HG03064 (cell line): ENCODE measurements around the gene MTRR.
A peak's percentile ranks its signal among the peaks of the same experiment; 100 is the strongest.
"Not testable (repeated sequence)": the region's sequence is repeated elsewhere in the genome, so short reads cannot be mapped to it uniquely, and the experiment has no call there.

Source experiments
- ATAC-seq: cut with Tn5 transposase; IDR thresholded peaks from one replicate; pipeline ENCODE4 v1.9.1; 2021; ENCODE audit warnings: low read depth; ENCODE audit not compliant: unreplicated experiment

MTRR gene

GRCh38 chr5:7894439-7894838 lies 25.5 kb downstream of the MTRR start:
- ATAC-seq, result peak; percentile 14

DNA sequence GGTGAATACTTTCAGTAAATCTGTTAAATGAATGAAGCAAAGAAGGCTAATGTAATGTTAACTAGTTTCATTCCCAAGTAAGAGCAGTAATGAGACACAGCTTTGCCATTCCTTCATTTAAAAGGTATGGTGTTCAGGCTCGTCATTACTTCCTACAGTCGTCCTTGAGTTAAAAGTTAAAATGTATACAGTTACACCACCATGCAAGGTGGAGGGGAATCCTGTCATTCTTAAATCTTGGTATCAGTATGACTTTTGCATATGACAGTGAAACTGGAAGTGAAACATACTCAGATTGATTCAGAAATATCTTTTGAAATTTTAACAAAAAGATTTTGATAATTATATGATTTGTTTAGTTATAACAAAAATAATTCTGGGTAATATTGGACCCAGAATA lies 25.9 kb downstream of the MTRR start:
- peak; percentile 97 for ATAC-seq

- no peak for ATAC-seq
Observed at GRCh38 chr5:7897014-7897600, 28.2 kb downstream of the MTRR start.

- no peak for ATAC-seq
Observed at GRCh38 chr5:7902201-7902600, 33.3 kb downstream of the MTRR start.

DNA sequence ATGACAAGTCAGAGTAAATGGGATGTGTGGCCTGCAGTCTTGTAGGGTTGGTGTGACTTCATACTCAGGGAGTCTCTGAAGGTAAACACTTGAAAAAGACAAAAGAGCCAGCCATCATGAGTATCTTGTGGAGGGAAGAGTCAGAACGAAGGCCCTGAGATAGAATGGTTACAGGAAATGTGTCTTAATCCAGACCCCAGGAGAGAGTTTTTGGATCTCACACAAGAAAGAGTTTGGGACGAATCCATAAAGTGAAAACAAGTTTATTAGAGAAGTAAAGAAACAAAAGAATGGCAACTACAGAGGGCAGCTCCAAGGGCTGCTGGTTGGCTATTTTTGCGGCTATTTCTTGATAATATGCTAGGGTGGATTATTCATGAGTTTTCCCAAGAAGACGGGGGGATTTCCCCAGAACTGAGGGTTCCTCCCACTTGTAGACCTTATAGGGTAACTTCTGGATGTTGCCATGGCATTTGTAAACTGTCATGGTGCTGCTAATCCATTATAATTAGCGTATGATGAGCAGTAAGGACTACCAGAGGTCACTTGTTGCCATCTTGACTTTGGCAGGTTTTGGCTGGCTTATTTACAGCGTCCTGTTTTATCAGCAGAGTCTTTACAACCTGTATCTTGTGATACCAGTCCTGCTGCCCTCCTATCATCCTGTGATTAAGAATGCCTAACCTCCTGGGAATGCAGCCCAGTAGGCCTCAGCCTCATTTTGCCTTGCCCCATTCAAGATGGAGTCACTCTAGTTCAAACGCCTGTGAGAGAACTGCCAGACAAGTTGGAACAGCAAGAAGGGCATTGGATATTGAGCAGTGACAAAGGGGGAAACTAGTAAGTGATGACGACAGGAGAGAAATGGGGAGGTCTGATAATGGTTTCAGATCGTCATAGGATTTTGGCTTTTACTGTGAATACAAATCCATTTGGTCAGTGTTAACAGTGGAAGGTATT lies 34.0 kb downstream of the MTRR start:
- no peak for ATAC-seq

GRCh38 chr5:7904170-7904569 lies 35.2 kb downstream of the MTRR start:
- ATAC-seq, result no peak

DNA sequence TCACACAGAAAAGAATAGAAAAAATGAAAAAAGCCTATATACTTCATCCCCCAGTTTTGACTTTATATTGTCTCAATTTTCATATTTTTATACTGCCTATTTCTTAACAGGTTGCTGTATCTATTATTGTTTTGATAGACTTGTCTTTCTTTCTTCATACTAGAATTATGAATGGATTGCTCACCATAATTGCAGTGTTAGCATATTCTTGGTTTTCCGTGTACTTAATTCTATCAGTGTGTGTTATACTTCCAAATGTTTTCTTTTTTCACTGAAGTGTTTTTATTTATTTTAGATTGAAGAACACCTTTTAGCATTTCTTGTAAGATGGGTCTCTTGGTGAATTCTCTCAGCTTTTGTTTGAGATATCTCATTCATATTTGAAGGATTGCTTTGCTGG lies 38.7 kb downstream of the MTRR start:
- ATAC-seq, result no peak

GRCh38 chr5:7908317-7908716 lies 39.4 kb downstream of the MTRR start:
- no peak for ATAC-seq

DNA sequence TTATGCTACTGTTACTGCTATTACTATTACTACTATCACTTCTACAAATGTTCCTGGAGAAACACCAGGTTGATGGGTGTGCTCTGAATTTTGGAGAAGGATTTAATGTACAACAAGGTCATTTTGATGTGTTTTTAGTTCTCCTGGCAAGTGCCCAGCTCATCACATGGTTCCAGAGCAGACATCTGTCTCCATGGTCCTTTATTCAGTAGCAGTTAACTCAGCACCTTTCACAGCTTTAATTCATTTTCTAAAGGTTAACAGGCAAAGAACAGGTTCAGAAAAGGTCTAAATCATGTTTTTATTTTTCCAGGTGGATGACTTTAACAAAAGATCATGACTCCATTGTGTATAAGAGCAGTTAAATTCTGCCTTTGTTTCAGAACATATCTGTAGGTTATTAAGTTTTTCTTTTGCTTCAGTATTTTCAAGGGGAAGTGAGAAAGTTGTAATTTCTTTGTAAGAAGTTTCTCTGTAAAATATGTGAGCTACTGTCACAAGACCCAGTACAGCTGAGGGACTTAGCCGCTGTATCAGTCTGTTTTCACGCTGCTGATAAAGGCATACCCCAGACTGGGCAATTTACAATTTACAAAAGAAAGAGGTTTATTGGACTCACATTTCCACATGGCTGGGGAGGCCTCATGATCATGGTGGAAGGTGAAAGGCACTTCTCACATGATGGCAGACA lies 41.9 kb downstream of the MTRR start:
- peak; percentile 60 for ATAC-seq

DNA sequence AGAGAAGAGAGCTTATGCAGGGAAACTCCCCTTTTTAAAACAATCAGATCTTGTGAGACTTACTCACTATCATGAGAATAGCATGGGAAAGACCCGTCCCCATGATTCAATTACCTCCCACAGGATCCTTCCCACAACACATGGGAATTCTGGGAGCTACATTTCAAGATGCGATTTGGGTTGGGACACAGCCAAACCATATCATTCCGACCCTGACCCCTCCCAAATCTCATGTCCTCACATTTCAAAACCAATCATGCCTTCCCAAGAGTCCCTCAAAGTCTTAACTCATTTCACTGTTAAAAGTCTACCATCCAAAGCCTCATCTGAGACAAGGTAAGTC lies 42.5 kb downstream of the MTRR start:
- ATAC-seq, result not testable (repeated sequence)

DNA sequence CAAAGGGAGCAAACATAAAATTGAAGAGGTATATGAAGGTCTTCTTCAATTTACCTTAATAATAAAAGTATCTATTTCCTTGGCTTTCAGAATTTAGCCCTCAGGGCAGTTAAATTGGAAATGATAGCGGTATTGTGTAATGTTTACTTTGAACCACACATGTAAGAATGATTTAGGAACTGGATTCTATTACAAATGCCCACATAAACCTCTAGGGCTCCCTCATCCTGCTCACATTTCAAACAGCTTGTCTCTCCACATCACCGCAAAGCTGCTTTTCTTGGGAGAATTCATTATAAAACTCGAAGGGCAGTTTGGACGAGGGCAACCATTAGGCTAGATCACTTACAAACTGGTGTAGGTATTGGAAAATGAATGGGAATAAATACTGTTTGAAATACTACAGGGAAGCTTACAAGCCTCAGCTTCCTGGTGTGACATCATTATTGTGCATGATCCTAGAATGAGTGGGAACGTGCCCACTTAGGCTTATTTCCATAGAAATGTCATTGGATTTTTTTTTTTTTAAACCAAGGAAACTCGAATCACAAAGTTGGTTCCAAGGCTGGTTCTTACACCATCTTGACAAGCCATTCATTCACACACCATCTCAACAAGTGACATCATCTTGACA lies 47.3 kb downstream of the MTRR start:
- no peak for ATAC-seq

DNA sequence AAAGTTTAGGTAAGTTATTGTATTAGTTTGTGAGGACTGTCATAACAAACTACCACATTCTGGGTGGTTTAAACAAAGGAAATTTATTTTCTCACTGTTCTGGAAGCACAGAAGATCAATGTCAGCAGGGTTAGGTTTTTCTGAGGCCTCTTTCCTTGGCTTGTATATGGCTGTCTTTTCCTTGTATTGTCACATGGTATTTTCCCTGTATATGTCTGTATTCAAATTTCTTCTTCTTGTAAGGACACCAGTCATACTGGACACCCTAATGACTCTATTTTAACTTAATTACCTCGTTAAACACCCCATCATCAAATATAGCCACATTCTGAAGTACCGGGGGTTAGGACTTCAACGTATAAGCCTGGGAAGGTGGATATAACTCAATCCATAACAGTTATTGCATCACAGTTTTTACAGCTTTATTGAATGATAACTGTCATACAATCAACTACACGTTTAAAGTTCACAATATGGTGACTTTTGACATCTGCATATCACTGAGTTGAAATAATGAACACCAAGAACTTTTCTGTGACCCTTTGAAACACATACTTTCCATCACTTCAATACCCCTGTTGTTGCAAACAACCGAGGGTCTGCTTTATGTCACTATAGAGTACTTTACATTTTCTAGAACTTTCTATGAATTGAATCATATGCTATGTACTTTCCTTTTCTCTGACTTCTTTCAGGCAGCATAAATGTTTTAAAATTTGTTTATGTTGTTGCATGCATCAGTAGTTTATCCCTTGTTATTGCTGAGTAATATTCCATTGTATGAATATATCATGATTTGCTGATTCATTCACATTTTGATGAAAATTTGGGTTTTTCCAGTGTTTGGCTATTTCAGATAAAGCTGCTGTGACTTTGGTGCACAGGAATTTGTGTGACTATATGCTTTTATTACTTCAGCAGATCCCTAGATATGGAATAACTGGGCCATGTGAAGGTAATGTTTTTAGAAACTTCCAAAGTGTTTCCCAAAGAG lies 48.5 kb downstream of the MTRR start:
- no peak for ATAC-seq

DNA sequence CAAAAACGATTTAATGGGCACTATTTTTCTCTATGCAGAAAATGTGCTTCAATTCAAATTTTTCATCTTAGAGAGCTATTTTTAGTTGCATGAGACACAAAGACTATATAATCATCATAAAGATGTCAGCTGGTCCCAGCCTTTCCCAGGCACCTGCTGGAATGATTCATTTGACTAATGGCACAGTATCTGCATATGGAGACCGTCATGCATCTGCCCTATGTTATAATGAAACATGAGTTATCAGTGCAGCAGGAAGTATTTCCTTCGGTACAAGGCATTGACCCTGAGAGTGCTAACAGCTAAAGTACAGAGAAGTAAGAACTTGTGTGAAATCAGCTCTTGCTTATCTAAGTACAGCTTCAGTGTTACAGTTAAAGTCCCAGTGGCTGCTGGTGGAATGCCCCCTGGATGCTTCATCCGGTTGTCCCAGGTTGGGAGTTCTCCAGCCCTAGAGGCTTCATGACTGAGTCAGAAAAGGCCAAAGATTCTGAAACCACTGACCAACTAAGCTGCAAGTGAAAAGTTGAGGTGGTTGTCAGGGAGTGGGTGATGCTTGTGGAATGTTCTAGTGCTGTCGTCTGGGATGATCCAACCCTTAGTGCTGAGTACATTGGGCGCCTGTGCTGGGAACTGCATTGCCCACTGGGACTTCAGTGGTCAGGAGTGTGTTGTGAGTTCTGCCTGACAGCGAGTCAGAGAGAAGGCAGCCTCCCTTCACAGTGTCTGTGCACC lies 57.2 kb downstream of the MTRR start:
- no peak for ATAC-seq

DNA sequence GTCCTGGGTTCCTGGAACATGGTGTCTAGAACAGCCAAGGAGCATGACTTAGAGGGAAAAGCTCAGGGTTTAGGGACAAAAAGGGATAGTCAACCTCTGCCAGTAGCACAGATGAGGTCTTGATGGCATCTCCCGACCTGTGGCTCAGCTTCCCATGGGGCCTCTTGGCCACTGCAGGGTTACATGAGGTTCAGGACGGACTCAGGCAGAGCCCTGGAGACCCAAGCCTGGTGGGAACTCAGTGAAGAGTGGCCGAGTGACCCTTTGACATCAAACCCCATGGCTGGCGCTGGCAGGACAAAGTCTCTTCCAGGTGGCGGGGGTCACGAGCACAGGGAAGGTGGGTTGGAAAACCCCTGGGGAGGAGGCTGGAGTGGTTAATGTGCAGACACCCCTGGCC lies 57.8 kb downstream of the MTRR start:
- no peak for ATAC-seq

GRCh38 chr5:7927466-7928375 lies 58.8 kb downstream of the MTRR start:
- no peak for ATAC-seq

DNA sequence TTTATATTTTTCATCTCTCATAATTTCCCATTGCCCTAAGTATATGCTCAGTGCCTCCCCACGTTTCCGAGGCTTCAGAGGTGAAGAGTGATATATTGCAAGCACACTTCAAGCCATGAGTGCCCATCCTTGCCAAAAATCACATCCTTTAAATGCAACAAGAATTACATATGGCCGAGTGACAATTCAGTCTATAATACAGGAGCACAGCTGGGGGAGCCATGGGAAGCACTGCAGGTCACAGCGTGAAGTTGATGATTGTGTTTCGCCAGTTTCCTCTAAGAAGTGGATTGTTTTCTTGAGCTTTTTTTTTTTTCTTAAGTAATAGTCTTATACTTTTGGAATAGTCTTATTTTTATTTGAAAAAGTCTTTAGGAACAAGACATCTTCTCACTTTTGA lies 61.1 kb downstream of the MTRR start:
- ATAC-seq, result no peak

GRCh38 chr5:7941692-7942091 lies 72.7 kb downstream of the MTRR start:
- ATAC-seq, result no peak

- ATAC-seq, result no peak
Observed at GRCh38 chr5:7947301-7947700, 78.4 kb downstream of the MTRR start.
